H1 (cell line): Measurements from ENCODE around the gene CEP76. TPM values are rescaled to one million over a fixed set of nuclear protein-coding genes. Genes with fewer than 3 reads are reported as not detected.

Source experiments
- CTCF ChIA-PET: fragments of 300-600 bp; sonication (Branson Sonifier 250); formaldehyde crosslinking; loops from one replicate; lab custom pipeline; 2021; ENCODE audit not compliant: partially characterized antibody; lab: Charles Lee
- POLR2A ChIA-PET: fragments of 300-600 bp; sonication (Branson Sonifier 250); formaldehyde crosslinking; loops from one replicate; lab custom pipeline; 2021; ENCODE audit warnings: inconsistent platforms; ENCODE audit not compliant: partially characterized antibody; lab: Charles Lee
- DNase-seq, 2 experiments: peaks; one replicate each; pipeline versions ENCODE4 v3.0.0 to v3.0.0-alpha.2; 2010 to 2022; ENCODE audit warnings: low spot score in 2 of 2, low read depth in 1 of 2, mixed read lengths in 1 of 2
- FAIRE-seq: peaks from 2 replicates; lab custom pipeline; 2011; peaks lifted over from hg19 to GRCh38; lab: Jason Lieb, UNC
- H2AFZ ChIP-seq: 2 replicates; pipeline ENCODE4 v1.8.1; 2012; ENCODE audit warnings: low read length, inconsistent platforms
- H2AK5ac ChIP-seq: 2 replicates; pipeline ENCODE4 v1.6.1; 2013; ENCODE audit warnings: low read depth, low read length
- H2BK120ac ChIP-seq: replicated peaks from 2 replicates; pipeline ENCODE3; 2013; ENCODE audit warnings: low read depth, low read length, inconsistent platforms
- H2BK12ac ChIP-seq: 2 replicates; pipeline ENCODE4 v1.6.1; 2013; ENCODE audit warnings: low read depth, low read length
- H2BK15ac ChIP-seq: 2 replicates; pipeline ENCODE4 v1.6.1; 2013; ENCODE audit warnings: low read length
- H2BK20ac ChIP-seq: 2 replicates; pipeline ENCODE4 v1.6.1; 2013; ENCODE audit warnings: low read length
- H2BK5ac ChIP-seq: 2 replicates; pipeline ENCODE4 v1.6.1; 2013; ENCODE audit warnings: low read depth, low read length
- H3K14ac ChIP-seq: 2 replicates; pipeline ENCODE4 v1.6.1; 2013; ENCODE audit warnings: inconsistent platforms; ENCODE audit not compliant: insufficient read length
- H3K18ac ChIP-seq: 2 replicates; pipeline ENCODE4 v1.6.1; 2013; ENCODE audit warnings: low read length; ENCODE audit errors: extremely low read depth
- H3K23ac ChIP-seq: 2 replicates; pipeline ENCODE4 v1.6.1; 2013; ENCODE audit warnings: inconsistent platforms; ENCODE audit not compliant: insufficient read length
- H3K23me2 ChIP-seq: 2 replicates; pipeline ENCODE4 v1.6.1; 2013; ENCODE audit warnings: low read depth, low read length
- H3K27ac ChIP-seq: 2 replicates; pipeline ENCODE4 v1.6.1; 2011; ENCODE audit warnings: low read depth, low read length, inconsistent platforms
- H3K27me3 ChIP-seq, 4 experiments: replicated peaks in 1 of 4; 1 replicate in 1 of 4; 2 replicates in 3 of 4; pipeline versions ENCODE4 v1.6.1 to v1.8.1; 2011 to 2013; ENCODE audit warnings: low read length in 3 of 4, mild to moderate bottlenecking in 3 of 4, inconsistent platforms in 2 of 4, mixed read lengths in 2 of 4, moderate library complexity in 1 of 4; ENCODE audit not compliant: control insufficient read depth in 3 of 4, insufficient read depth in 3 of 4; ENCODE audit errors: extremely low read depth in 1 of 4
- H3K36me3 ChIP-seq, 4 experiments: 2 replicates each; pipeline versions ENCODE4 v1.6.1 to v1.8.1; 2011 to 2013; ENCODE audit warnings: mild to moderate bottlenecking in 4 of 4, low read length in 3 of 4, moderate library complexity in 2 of 4, control low read depth in 1 of 4, inconsistent platforms in 1 of 4; ENCODE audit not compliant: insufficient read depth in 4 of 4, control insufficient read depth in 2 of 4
- H3K4ac ChIP-seq: replicated peaks from 2 replicates; pipeline ENCODE3; 2013; ENCODE audit warnings: low read length, low read depth, mixed read lengths, inconsistent platforms; ENCODE audit not compliant: insufficient read length
- H3K4me1 ChIP-seq, 4 experiments: replicated peaks in 1 of 4; 1 replicate in 1 of 4; 2 replicates in 3 of 4; pipeline versions ENCODE4 v1.6.1 to v1.8.1; 2011 to 2013; ENCODE audit warnings: low read length in 3 of 4, inconsistent platforms in 2 of 4, mixed read lengths in 1 of 4; ENCODE audit not compliant: insufficient read depth in 4 of 4, control insufficient read depth in 3 of 4
- H3K4me2 ChIP-seq, 2 experiments: 2 replicates each; pipeline versions ENCODE4 v1.6.1 to v1.8.1; 2011 to 2013; ENCODE audit warnings: low read depth in 2 of 2, low read length in 2 of 2, control low read depth in 1 of 2, inconsistent platforms in 1 of 2, mild to moderate bottlenecking in 1 of 2; ENCODE audit not compliant: insufficient read depth in 1 of 2
- H3K4me3 ChIP-seq, 4 experiments: fragments of 200-600, 300-600 bp in 1 of 4; sonication (generic), shearing (Covaris generic), sonication (Bioruptor Twin) in 1 of 4; 2 replicates each; pipeline versions ENCODE4 v1.5.1 to v1.8.1; 2011 to 2016; ENCODE audit warnings: low read length in 4 of 4, low read depth in 3 of 4, control low read depth in 2 of 4, inconsistent platforms in 2 of 4, mild to moderate bottlenecking in 2 of 4, mixed read lengths in 1 of 4, moderate library complexity in 1 of 4; ENCODE audit not compliant: insufficient read depth in 2 of 4; ENCODE audit errors: extremely low read depth in 1 of 4
- H3K56ac ChIP-seq: replicated peaks from 2 replicates; pipeline ENCODE3; 2013; ENCODE audit warnings: low read depth, mild to moderate bottlenecking, mixed read lengths, low read length, inconsistent platforms; ENCODE audit not compliant: insufficient read length
- H3K79me1 ChIP-seq: 2 replicates; pipeline ENCODE4 v1.6.1; 2013; ENCODE audit warnings: low read depth, low read length, control low read depth
- H3K79me2 ChIP-seq, 2 experiments: 2 replicates each; pipeline versions ENCODE4 v1.6.1 to v1.8.1; 2012 to 2013; ENCODE audit warnings: low read length in 2 of 2, mild to moderate bottlenecking in 2 of 2, inconsistent platforms in 1 of 2; ENCODE audit not compliant: insufficient read depth in 2 of 2, control insufficient read depth in 1 of 2
- H3K9ac ChIP-seq, 4 experiments: replicated peaks in 1 of 4; 1 replicate in 1 of 4; 2 replicates in 3 of 4; pipeline versions ENCODE4 v1.6.1 to v1.8.1; 2011 to 2013; ENCODE audit warnings: low read depth in 3 of 4, low read length in 3 of 4, control low read depth in 2 of 4, mild to moderate bottlenecking in 2 of 4, moderate library complexity in 2 of 4, inconsistent platforms in 1 of 4; ENCODE audit errors: extremely low read depth in 1 of 4
- H3K9me3 ChIP-seq, 2 experiments: 2 replicates each; pipeline versions ENCODE4 v1.6.1 to v1.8.1; 2012 to 2013; ENCODE audit warnings: mild to moderate bottlenecking in 2 of 2, moderate library complexity in 2 of 2, control low read depth in 1 of 2, inconsistent platforms in 1 of 2, low read depth in 1 of 2, low read length in 1 of 2, mixed read lengths in 1 of 2; ENCODE audit not compliant: insufficient read depth in 2 of 2
- H4K20me1 ChIP-seq, 2 experiments: replicated peaks in 1 of 2; 2 replicates each; pipeline versions ENCODE3 to v1.8.1; 2011 to 2013; ENCODE audit warnings: inconsistent platforms in 2 of 2, low read length in 2 of 2, mild to moderate bottlenecking in 1 of 2; ENCODE audit not compliant: insufficient read depth in 2 of 2, control insufficient read depth in 1 of 2
- H4K5ac ChIP-seq: 2 replicates; pipeline ENCODE4 v1.6.1; 2013; ENCODE audit warnings: low read length, low read depth, mixed read lengths, inconsistent platforms; ENCODE audit not compliant: insufficient read length
- H4K8ac ChIP-seq: 2 replicates; pipeline ENCODE4 v1.8.0; 2013; ENCODE audit warnings: mild to moderate bottlenecking, moderate library complexity, low read length, inconsistent platforms; ENCODE audit not compliant: insufficient read depth; ENCODE audit errors: extremely low read depth
- H4K91ac ChIP-seq: replicated peaks from 2 replicates; pipeline ENCODE3; 2013; ENCODE audit warnings: low read length, mixed read lengths, inconsistent platforms; ENCODE audit not compliant: insufficient read length
- CREB1 ChIP-seq: IDR thresholded peaks from 2 replicates; pipeline ENCODE4 v1.6.1; 2012; ENCODE audit warnings: inconsistent platforms
- EP300 ChIP-seq, 2 experiments: IDR thresholded peaks; 1 replicate in 1 of 2; 2 replicates in 1 of 2; pipeline ENCODE4 v1.6.1; 2011 to 2012; ENCODE audit warnings: low read depth in 2 of 2, low read length in 2 of 2, mild to moderate bottlenecking in 2 of 2, borderline replicate concordance in 1 of 2, inconsistent platforms in 1 of 2, moderate library complexity in 1 of 2
- JUND ChIP-seq: IDR thresholded peaks from 2 replicates; pipeline ENCODE4 v1.6.1; 2011; ENCODE audit warnings: mild to moderate bottlenecking, improper control_type of control experiment, low read length
- SP1 ChIP-seq: IDR thresholded peaks from 2 replicates; pipeline ENCODE4 v1.6.1; 2011; ENCODE audit warnings: low read depth, low read length
- SRF ChIP-seq: IDR thresholded peaks from 2 replicates; pipeline ENCODE4 v1.6.1; 2011; ENCODE audit warnings: mild to moderate bottlenecking, low read depth, low read length, moderate library complexity
- WGBS, 2 experiments: shearing (Covaris generic) in 1 of 2; methylation state at CpG; one replicate each; pipeline versions ENCODE4 v1.1.6 to v1.1.7; 2013 to 2015; ENCODE audit warnings: low lambda C conversion rate in 2 of 2, mixed read lengths in 2 of 2, inconsistent platforms in 1 of 2, low coverage in 1 of 2, missing lambda C conversion rate in 1 of 2; ENCODE audit not compliant: insufficient replicate concordance in 2 of 2, insufficient coverage in 1 of 2, insufficient read length in 1 of 2; ENCODE audit errors: extremely low coverage in 1 of 2, missing lambda C conversion rate in 1 of 2; 5-methylcytosine and 5-hydroxymethylcytosine counted together
- long read RNA-seq, 2 experiments: library from RNA in 1 of 2; library from capped mRNA in 1 of 2; stranded (forward); transcript quantifications; one replicate each; pipeline ENCODE4 v2.0.0, GENCODE V29; 2021; ENCODE audit warnings: inconsistent platforms in 1 of 2
- polyA minus RNA-seq, 3 experiments: library from RNA; depleted of rRNA, polyadenylated mRNA; stranded (reverse); fragments of >200 nt; gene quantifications; 1 replicate in 2 of 3; 2 replicates in 1 of 3; pipeline ENCODE4 v1.2.3, GENCODE V29; 2011
- polyA plus RNA-seq, 7 experiments: library from polyadenylated mRNA; depleted of rRNA in 3 of 7; stranded (reverse) in 5 of 7; unstranded in 2 of 7; fragments of >200 nt in 5 of 7; fragments of 200-250 nt in 2 of 7; gene quantifications; 1 replicate in 5 of 7; 2 replicates in 1 of 7; 4 replicates in 1 of 7; pipeline versions ENCODE4 v1.2.1 to v1.2.3, GENCODE V29; 2011 to 2013; ENCODE audit warnings: missing spikeins in 2 of 7, mixed read lengths in 2 of 7
- total RNA-seq: library from RNA; stranded (reverse); fragmentation: NEBNext Ultra II Directional; extraction: Animal tissue kit (Norgen Biotek cat#: 25700); gene quantifications from 2 replicates; pipeline ENCODE4 v1.2.1, GENCODE V29; 2021

Gene CEP76, protein sequence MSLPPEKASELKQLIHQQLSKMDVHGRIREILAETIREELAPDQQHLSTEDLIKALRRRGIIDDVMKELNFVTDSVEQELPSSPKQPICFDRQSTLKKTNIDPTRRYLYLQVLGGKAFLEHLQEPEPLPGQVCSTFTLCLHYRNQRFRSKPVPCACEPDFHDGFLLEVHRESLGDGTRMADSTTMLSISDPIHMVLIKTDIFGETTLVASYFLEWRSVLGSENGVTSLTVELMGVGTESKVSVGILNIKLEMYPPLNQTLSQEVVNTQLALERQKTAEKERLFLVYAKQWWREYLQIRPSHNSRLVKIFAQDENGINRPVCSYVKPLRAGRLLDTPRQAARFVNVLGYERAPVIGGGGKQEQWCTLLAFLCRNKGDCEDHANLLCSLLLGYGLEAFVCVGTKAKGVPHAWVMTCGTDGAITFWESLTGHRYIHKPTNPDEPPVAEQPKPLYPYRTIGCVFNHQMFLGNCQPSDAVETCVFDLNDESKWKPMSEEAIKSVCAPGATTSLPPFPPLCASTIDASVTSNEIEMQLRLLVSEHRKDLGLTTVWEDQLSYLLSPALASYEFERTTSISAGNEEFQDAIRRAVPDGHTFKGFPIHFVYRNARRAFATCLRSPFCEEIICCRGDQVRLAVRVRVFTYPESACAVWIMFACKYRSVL
- 14.3 and 18.1 TPM in 2 replicates for total RNA-seq
- polyA plus RNA-seq (2011; rRNA removed) = 6.7 and 9.0 TPM in 2 replicates
- 10.0 TPM for polyA plus RNA-seq (2011; cell fraction: cytosol; rRNA removed)
- 6.9 TPM for polyA plus RNA-seq (2011; cell fraction: nucleus; rRNA removed)
- polyA plus RNA-seq (2012, experiment 1 of 2) = 8.0 to 14.3 TPM (median 9.9 TPM) in 4 replicates
- polyA plus RNA-seq (2012, experiment 2 of 2) = 3.3 TPM
- polyA plus RNA-seq (2013, experiment 1 of 2) = 12.4 TPM
- 10.1 TPM for polyA plus RNA-seq (2013, experiment 2 of 2)
- 19.7 and 23.7 TPM in 2 replicates for polyA minus RNA-seq (2011; rRNA and poly(A)+ RNA removed)
- 7.3 TPM for polyA minus RNA-seq (2011; cell fraction: cytosol; rRNA and poly(A)+ RNA removed)
- polyA minus RNA-seq (2011; cell fraction: nucleus; rRNA and poly(A)+ RNA removed) = 17.2 TPM
- long read RNA-seq, experiment 1, partial matches to known transcripts = 4 of 11 reads
- long read RNA-seq, experiment 1, other reads (novel, unspliced or antisense) = 5 of 11 reads
- long read RNA-seq, experiment 2, partial matches to known transcripts = 2 of 8 reads
- long read RNA-seq, experiment 2, other reads (novel, unspliced or antisense) = 2 of 8 reads

GRCh38 chr18:12702221-12703095, at the start of gene CEP76, which contains the start of gene PSMG2:
CEP76 (minus strand) TSS chr18:12702723; CDS start chr18:12702548, 175 bp downstream.
PSMG2 (plus strand) TSS chr18:12703042; CDS start chr18:12703108, 66 bp downstream.
- H3K56ac ChIP-seq = peak within 1 kb of the TSS; percentile 94
- peak within 1 kb of the TSS; percentile 98 for H2BK5ac ChIP-seq
- FAIRE-seq = no peak
- H3K4me2 ChIP-seq = peak within 1 kb of the TSS; percentile 67 to 95
- H2BK120ac ChIP-seq = no peak within 1 kb of the TSS
- no peak within 1 kb of the TSS for H3K14ac ChIP-seq
- peaks cover 8% of the 10 kb centered on the region; the same call in 1 of the 2 replicates for H3K23me2 ChIP-seq
- H3K18ac ChIP-seq = peak within 1 kb of the TSS; percentile 78; the same call in 1 of the 2 replicates
- no peak within 1 kb of the TSS for H2AK5ac ChIP-seq
- ChIA-PET POLR2A (interaction anchor here (0.7 to 3.9 kb wide), 24 partner anchors 9 to 415 kb away, joined by 3 to 25 read pairs (median 4); partner anchors contain the start of genes AFG3L2 and CEP192), CTCF (interaction anchor here (0.7 to 1.5 kb wide), 3 partner anchors 8 to 244 kb away, joined by 3 read pairs; no protein-coding TSS in a partner anchor)
- peak within 1 kb of the TSS; percentile 30; the same call in 1 of the 2 replicates for H2AFZ ChIP-seq
- H2BK15ac ChIP-seq = no peak within 1 kb of the TSS
- peak within 1 kb of the TSS; percentile 76 for H3K4ac ChIP-seq
- H3K27me3 ChIP-seq = no peaks in the 10 kb centered on the region
- peak within 1 kb of the TSS; percentile 95 to 97 (median 95) for H3K4me3 ChIP-seq
- H4K91ac ChIP-seq = peak within 1 kb of the TSS; percentile 99
- H2BK12ac ChIP-seq = peak within 1 kb of the TSS; percentile 68; the same call in 1 of the 2 replicates
- peaks cover 4% of the 10 kb centered on the region; the same call in 1 of the 2 replicates for H3K79me1 ChIP-seq
- peak; percentile 65 to 90 for DNase-seq
- no peak within 1 kb of the TSS for H2BK20ac ChIP-seq
- peak within 1 kb of the TSS; percentile 100; the same call in 1 of the 2 replicates for H4K8ac ChIP-seq
- H3K36me3 ChIP-seq = peaks cover 0 to 24% (median 13%) of the 10 kb centered on the region in 4 experiments; a peak in 6 of 8 replicates
- no peaks in the 10 kb centered on the region for H4K20me1 ChIP-seq
- H3K4me1 ChIP-seq = peaks cover 0 to 10% (median 2%) of the 10 kb centered on the region in 4 experiments; a peak in 3 of 7 replicates
- peak within 1 kb of the TSS; percentile 98 for H3K27ac ChIP-seq
- peaks cover 26 to 53% of the 10 kb centered on the region in 2 experiments for H3K79me2 ChIP-seq
- H3K9me3 ChIP-seq = no peaks in the 10 kb centered on the region
- 2% methylated on average over 79 of the region's 89 CpGs; no CpG with 5 or more reads in 1 of the 2 experiments for WGBS, 2 experiments
- peak within 1 kb of the TSS; percentile 97 for H4K5ac ChIP-seq
- no peak within 1 kb of the TSS for H3K23ac ChIP-seq
- peak within 1 kb of the TSS; percentile 94 to 98 (median 96) for H3K9ac ChIP-seq
- TF ChIP-seq SP1 (0 out of 2 replicates have a peak, but pooled peaks have one; percentile 8), SRF (peak; percentile 3; the same call in 1 of the 2 replicates), JUND (0 out of 2 replicates have a peak, but pooled peaks have one; percentile 4), EP300 (IDR thresholded peaks at IDR 0.05; ENCODE audit: borderline replicate concordance in 1 of 2, low read depth in 2 of 2, low read length in 2 of 2) (no peak), CREB1 (peak; percentile 82)
